HG02885 (cell line): ENCODE measurements around the gene E4F1.

Experiments used
- ATAC-seq: cut with Tn5 transposase; IDR thresholded peaks from one replicate; pipeline ENCODE4 v1.9.1; 2021; ENCODE audit warnings: mild to moderate bottlenecking; ENCODE audit not compliant: unreplicated experiment, poor library complexity

Gene E4F1

GRCh38 chr16:2228161-2228824 is 4.9 kb downstream of the E4F1 start:
- ATAC-seq = no peak

GRCh38 chr16:2229091-2229490 is 5.7 kb downstream of the E4F1 start:
- no peak for ATAC-seq

GRCh38 chr16:2229632-2230250 is 6.3 kb downstream of the E4F1 start:
- ATAC-seq = no peak

GRCh38 chr16:2230376-2230775 is 7.0 kb downstream of the E4F1 start:
- no peak for ATAC-seq

- ATAC-seq = no peak
These were observed 7.9 kb downstream of the E4F1 start for GRCh38 chr16:2231016-2231931.

- no peak for ATAC-seq
These were observed 9.0 kb downstream of the E4F1 start for GRCh38 chr16:2232094-2232990.

- no peak for ATAC-seq
These were observed 9.8 kb downstream of the E4F1 start for GRCh38 chr16:2233046-2233775.

- ATAC-seq = no peak
These were observed 10.8 kb downstream of the E4F1 start for GRCh38 chr16:2233872-2234812.

GRCh38 chr16:2234813-2235170 is 11.4 kb downstream of the E4F1 start:
- no peak for ATAC-seq

- ATAC-seq = no peak
These were observed 11.9 kb downstream of the E4F1 start for GRCh38 chr16:2235234-2235651.

- ATAC-seq = no peak
These were observed 12.4 kb downstream of the E4F1 start for GRCh38 chr16:2235695-2236336.

- no peak for ATAC-seq
These were observed 13.1 kb downstream of the E4F1 start, which contains the start of gene DNASE1L2 for GRCh38 chr16:2236337-2237101. Gene DNASE1L2, plus strand, starts transcription at chr16:2236444. Its CDS starts 373 bp downstream, at chr16:2236817.

- ATAC-seq = no peak
These were observed 13.7 kb downstream of the E4F1 start for GRCh38 chr16:2237102-2237482.

- ATAC-seq = no peak
These were observed 14.2 kb downstream of the E4F1 start for GRCh38 chr16:2237493-2238149.

GRCh38 chr16:2238150-2238837 is 14.9 kb downstream of the E4F1 start:
- ATAC-seq = no peak
